Activated T-cell treated with anti-CD3 and anti-CD28 coated beads, Interleukin-2, amount 50 U/mL, for 4 hours (primary cell): ENCODE data around the gene OR52W1. TPM values are rescaled to one million over a fixed set of nuclear protein-coding genes. Genes with fewer than 3 reads are reported as not detected.

ENCODE experiments used
- ATAC-seq, 2 donors: fragments of 200-7000 bp; cut with Tn5 transposase; one replicate each; pipeline ENCODE4 v1.10.0; 2021
- DNase-seq: peaks from one replicate; pipeline ENCODE4 v3.0.0-alpha.2; 2020
- H3K27me3 Mint-ChIP-seq: one replicate; pipeline ENCODE4 v1.8.0; 2021; ENCODE audit warnings: low read depth, mixed read lengths
- H3K36me3 Mint-ChIP-seq: one replicate; pipeline ENCODE4 v1.8.0; 2022; ENCODE audit warnings: mixed read lengths; ENCODE audit not compliant: insufficient read depth
- H3K4me1 Mint-ChIP-seq: one replicate; pipeline ENCODE4 v1.8.0; 2021; ENCODE audit warnings: low read depth, mixed read lengths
- H3K4me3 Mint-ChIP-seq: one replicate; pipeline ENCODE4 v1.8.0; 2021; ENCODE audit warnings: mild to moderate bottlenecking, moderate library complexity, mixed read lengths
- H3K9me3 Mint-ChIP-seq: one replicate; pipeline ENCODE4 v1.8.0; 2021; ENCODE audit warnings: mixed read lengths
- total RNA-seq, 3 donors: library from RNA; stranded (reverse); gene quantifications; one replicate each; pipeline ENCODE4 v1.2.1, GENCODE V29; 2021

OR52W1 gene
- not detected for total RNA-seq

GRCh38 chr11:6199174-6199810, at the start of gene OR52W1:
OR52W1 (plus strand) TSS chr11:6199224; CDS start chr11:6199224, 0 bp downstream.
- no peak for DNase-seq
- Mint-ChIP-seq H3K4me3 (no peak within 1 kb of the TSS), H3K4me1 (peaks cover 40% of the 10 kb centered on the region), H3K27me3 (peaks cover 2% of the 10 kb centered on the region), H3K36me3 (peaks cover 3% of the 10 kb centered on the region), H3K9me3 (no peaks in the 10 kb centered on the region)
- ATAC-seq, result no peak

- peaks cover 4% of the 10 kb centered on the region for H3K9me3 Mint-ChIP-seq
- no peaks in the 10 kb centered on the region for H3K27me3 Mint-ChIP-seq
- DNase-seq (no peak), ATAC-seq (no peak)
- no peak overlapping the region for H3K4me3 Mint-ChIP-seq
- H3K36me3 Mint-ChIP-seq, result no peaks in the 10 kb centered on the region
- no peaks in the 10 kb centered on the region for H3K4me1 Mint-ChIP-seq
These were observed 47.9 kb upstream of the OR52W1 start for GRCh38 chr11:6151117-6151516.

- no peaks in the 10 kb centered on the region for H3K27me3 Mint-ChIP-seq
- H3K4me1 Mint-ChIP-seq, result no peaks in the 10 kb centered on the region
- H3K9me3 Mint-ChIP-seq, result peaks cover 4% of the 10 kb centered on the region
- ATAC-seq (no peak), DNase-seq (no peak)
- no peak overlapping the region for H3K4me3 Mint-ChIP-seq
- no peaks in the 10 kb centered on the region for H3K36me3 Mint-ChIP-seq
These were observed 46.9 kb upstream of the OR52W1 start for GRCh38 chr11:6152126-6152525.

GRCh38 chr11:6156628-6157359, 42.2 kb upstream of the OR52W1 start:
- Mint-ChIP-seq H3K36me3 (no peaks in the 10 kb centered on the region), H3K27me3 (peaks cover 6% of the 10 kb centered on the region), H3K9me3 (no peaks in the 10 kb centered on the region), H3K4me1 (no peaks in the 10 kb centered on the region), H3K4me3 (no peak overlapping the region)
- DNase-seq (no peak), ATAC-seq (no peak)

- Mint-ChIP-seq H3K4me3 (no peak within 1 kb of the TSS), H3K9me3 (peaks cover 3% of the 10 kb centered on the region), H3K27me3 (peaks cover 12% of the 10 kb centered on the region), H3K36me3 (no peaks in the 10 kb centered on the region), H3K4me1 (no peaks in the 10 kb centered on the region)
- DNase-seq (no peak), ATAC-seq (no peak)
These were observed 28.8 kb upstream of the OR52W1 start, which contains the start of gene OR52B2 for GRCh38 chr11:6170226-6170625. OR52B2 (minus strand) TSS chr11:6170326; CDS start chr11:6170326, 0 bp downstream.

- ATAC-seq (no peak), DNase-seq (no peak)
- Mint-ChIP-seq H3K27me3 (peaks cover 10% of the 10 kb centered on the region), H3K36me3 (no peaks in the 10 kb centered on the region), H3K9me3 (peaks cover 4% of the 10 kb centered on the region), H3K4me1 (peaks cover 5% of the 10 kb centered on the region), H3K4me3 (no peak overlapping the region)
These were observed 23.6 kb upstream of the OR52W1 start for GRCh38 chr11:6175440-6175839.

- Mint-ChIP-seq H3K36me3 (no peaks in the 10 kb centered on the region), H3K4me1 (peaks cover 8% of the 10 kb centered on the region), H3K9me3 (no peaks in the 10 kb centered on the region), H3K4me3 (no peak overlapping the region), H3K27me3 (peaks cover 2% of the 10 kb centered on the region)
- no peak for ATAC-seq
- no peak for DNase-seq
These were observed 7.3 kb upstream of the OR52W1 start for GRCh38 chr11:6191742-6192141.

GRCh38 chr11:6194065-6194581, 4.9 kb upstream of the OR52W1 start:
- Mint-ChIP-seq H3K36me3 (no peaks in the 10 kb centered on the region), H3K4me1 (peaks cover 10% of the 10 kb centered on the region), H3K9me3 (no peaks in the 10 kb centered on the region), H3K27me3 (peaks cover 2% of the 10 kb centered on the region), H3K4me3 (no peak overlapping the region)
- peak in 1 of 2 donors; percentile 56 for ATAC-seq
- no peak for DNase-seq

GRCh38 chr11:6196396-6196795, 2.6 kb upstream of the OR52W1 start:
- Mint-ChIP-seq H3K36me3 (no peaks in the 10 kb centered on the region), H3K4me1 (peaks cover 18% of the 10 kb centered on the region), H3K4me3 (no peak overlapping the region), H3K9me3 (no peaks in the 10 kb centered on the region), H3K27me3 (peaks cover 2% of the 10 kb centered on the region)
- ATAC-seq (peak; percentile 62 to 67), DNase-seq (no peak)

- Mint-ChIP-seq H3K9me3 (no peaks in the 10 kb centered on the region), H3K4me3 (no peak overlapping the region), H3K27me3 (peaks cover 2% of the 10 kb centered on the region), H3K36me3 (no peaks in the 10 kb centered on the region), H3K4me1 (peaks cover 24% of the 10 kb centered on the region)
- DNase-seq (no peak), ATAC-seq (no peak)
These were observed 1.4 kb upstream of the OR52W1 start for GRCh38 chr11:6197466-6198200.

GRCh38 chr11:6200975-6201374, 2.0 kb downstream of the OR52W1 start:
- peaks cover 14% of the 10 kb centered on the region for H3K36me3 Mint-ChIP-seq
- H3K4me1 Mint-ChIP-seq, result peaks cover 48% of the 10 kb centered on the region
- peaks cover 2% of the 10 kb centered on the region for H3K27me3 Mint-ChIP-seq
- H3K9me3 Mint-ChIP-seq, result no peaks in the 10 kb centered on the region
- DNase-seq (no peak), ATAC-seq (no peak)
- no peak overlapping the region for H3K4me3 Mint-ChIP-seq

GRCh38 chr11:6201481-6201880, 2.5 kb downstream of the OR52W1 start:
- DNase-seq, result no peak
- H3K4me1 Mint-ChIP-seq, result peaks cover 43% of the 10 kb centered on the region
- no peaks in the 10 kb centered on the region for H3K27me3 Mint-ChIP-seq
- H3K9me3 Mint-ChIP-seq, result no peaks in the 10 kb centered on the region
- ATAC-seq, result peak; percentile 47 to 66
- H3K4me3 Mint-ChIP-seq, result no peak overlapping the region
- peaks cover 15% of the 10 kb centered on the region for H3K36me3 Mint-ChIP-seq

GRCh38 chr11:6202041-6202440, 3.0 kb downstream of the OR52W1 start:
- DNase-seq, result no peak
- ATAC-seq, result no peak
- peaks cover 40% of the 10 kb centered on the region for H3K4me1 Mint-ChIP-seq
- H3K36me3 Mint-ChIP-seq, result peaks cover 21% of the 10 kb centered on the region
- no peak overlapping the region for H3K4me3 Mint-ChIP-seq
- no peaks in the 10 kb centered on the region for H3K9me3 Mint-ChIP-seq
- H3K27me3 Mint-ChIP-seq, result no peaks in the 10 kb centered on the region

- Mint-ChIP-seq H3K4me1 (peaks cover 38% of the 10 kb centered on the region), H3K9me3 (no peaks in the 10 kb centered on the region), H3K4me3 (no peak overlapping the region), H3K27me3 (no peaks in the 10 kb centered on the region), H3K36me3 (peaks cover 27% of the 10 kb centered on the region)
- DNase-seq (no peak), ATAC-seq (no peak)
These were observed 4.3 kb downstream of the OR52W1 start for GRCh38 chr11:6203327-6203726.
